Transverse colon (tissue), 4 donors: ENCODE results near the gene EML4.

Source experiments
- EP300 ChIP-seq: sonication (generic); formaldehyde crosslinking; IDR thresholded peaks from one replicate; pipeline ENCODE4 v1.6.1; 2017; ENCODE audit warnings: antibody characterized with exemption, low read depth
- POLR2A ChIP-seq: fragments of 450-650 bp; IDR thresholded peaks from one replicate; pipeline ENCODE4 v1.6.1; 2016; ENCODE audit warnings: antibody characterized with exemption, mild to moderate bottlenecking, moderate library complexity
- POLR2AphosphoS5 ChIP-seq, 3 donors: sonication (generic); formaldehyde crosslinking; IDR thresholded peaks; one replicate each; pipeline ENCODE4 v1.6.1; 2016; ENCODE audit warnings: antibody characterized with exemption in 3 of 3
- TF ChIP-seq, protein P1 (sequence below), 5 experiments: fragments of 200-600 bp in 3 of 5; fragments of 450-650 bp in 2 of 5; sonication (generic) in 3 of 5; IDR thresholded peaks; 1 replicate in 2 of 5; 2 replicates in 3 of 5; pipeline ENCODE4 v1.5.1; 2016 to 2017; ENCODE audit warnings: antibody characterized with exemption in 5 of 5, inconsistent platforms in 3 of 5, mild to moderate bottlenecking in 2 of 5, moderate library complexity in 1 of 5

DNA sequence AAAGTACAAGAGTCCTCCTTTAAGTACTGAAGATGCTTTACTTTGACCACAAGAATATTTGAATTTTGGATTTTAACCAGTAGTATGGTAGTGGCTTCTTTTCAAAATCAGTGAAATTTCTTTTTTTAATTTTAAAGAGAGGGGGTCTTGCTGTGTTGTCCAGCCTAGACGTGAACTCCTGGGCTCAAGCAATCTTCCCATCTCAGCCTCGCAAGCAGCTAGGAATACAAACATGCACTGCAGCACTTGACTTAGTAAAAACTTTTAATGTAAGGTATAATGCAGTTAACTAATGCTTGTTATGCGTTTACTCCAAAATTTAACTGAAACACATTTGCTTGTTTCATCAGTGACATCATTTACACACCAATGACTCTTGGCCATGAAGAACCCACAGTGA lies 49.6 kb downstream of the EML4 start:
- TF ChIP-seq, protein P1, sequence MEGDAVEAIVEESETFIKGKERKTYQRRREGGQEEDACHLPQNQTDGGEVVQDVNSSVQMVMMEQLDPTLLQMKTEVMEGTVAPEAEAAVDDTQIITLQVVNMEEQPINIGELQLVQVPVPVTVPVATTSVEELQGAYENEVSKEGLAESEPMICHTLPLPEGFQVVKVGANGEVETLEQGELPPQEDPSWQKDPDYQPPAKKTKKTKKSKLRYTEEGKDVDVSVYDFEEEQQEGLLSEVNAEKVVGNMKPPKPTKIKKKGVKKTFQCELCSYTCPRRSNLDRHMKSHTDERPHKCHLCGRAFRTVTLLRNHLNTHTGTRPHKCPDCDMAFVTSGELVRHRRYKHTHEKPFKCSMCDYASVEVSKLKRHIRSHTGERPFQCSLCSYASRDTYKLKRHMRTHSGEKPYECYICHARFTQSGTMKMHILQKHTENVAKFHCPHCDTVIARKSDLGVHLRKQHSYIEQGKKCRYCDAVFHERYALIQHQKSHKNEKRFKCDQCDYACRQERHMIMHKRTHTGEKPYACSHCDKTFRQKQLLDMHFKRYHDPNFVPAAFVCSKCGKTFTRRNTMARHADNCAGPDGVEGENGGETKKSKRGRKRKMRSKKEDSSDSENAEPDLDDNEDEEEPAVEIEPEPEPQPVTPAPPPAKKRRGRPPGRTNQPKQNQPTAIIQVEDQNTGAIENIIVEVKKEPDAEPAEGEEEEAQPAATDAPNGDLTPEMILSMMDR (IDR thresholded peaks at IDR 0.05), result no peak
- no peak for TF ChIP-seq POLR2A
- TF ChIP-seq POLR2AphosphoS5 (IDR thresholded peaks at IDR 0.05), result no peak
- no peak for TF ChIP-seq EP300
